ENCODE measurements around the gene FGGY.

The FGGY gene

DNA sequence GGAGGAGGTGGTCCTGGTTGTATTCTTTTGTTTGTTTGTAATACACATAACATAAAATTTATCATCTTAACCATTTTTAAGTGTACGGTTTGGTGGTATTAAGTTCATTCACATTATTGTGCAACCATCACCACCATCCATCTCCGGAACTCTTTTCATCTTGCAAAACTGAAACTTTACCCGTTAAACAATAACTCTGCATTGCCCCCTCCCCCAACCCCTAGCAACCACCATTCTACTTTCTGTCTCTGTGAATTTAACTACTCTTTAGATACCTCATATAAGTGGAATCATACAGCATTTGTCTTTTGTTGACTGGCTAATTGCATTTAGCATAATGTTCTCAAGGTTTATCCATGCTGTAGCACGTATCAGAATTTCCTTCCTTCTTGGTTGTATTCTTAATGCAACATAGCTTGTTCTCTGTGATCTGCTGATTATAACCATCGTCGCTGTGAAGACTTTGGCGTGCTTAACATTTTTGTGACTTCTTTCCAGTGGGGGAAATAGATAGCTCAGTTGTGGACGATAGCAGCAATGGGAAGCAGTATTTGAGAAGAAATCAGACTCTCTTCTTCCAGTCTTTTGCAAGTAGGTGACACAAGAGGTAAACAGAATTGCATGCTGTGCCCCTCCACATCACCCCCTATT is 400.4 kb downstream of the FGGY start:
- DNase-seq (ENCODE audit: low read depth): peak; percentile 89
- H3K4me3 ChIP-seq (ENCODE audit: low read depth, low read length): peak overlapping the region; percentile 70
- no peak for TF ChIP-seq POLR2A (IDR thresholded peaks at IDR 0.05; ENCODE audit: extremely low read depth, insufficient read length)
- TF ChIP-seq, protein P1, sequence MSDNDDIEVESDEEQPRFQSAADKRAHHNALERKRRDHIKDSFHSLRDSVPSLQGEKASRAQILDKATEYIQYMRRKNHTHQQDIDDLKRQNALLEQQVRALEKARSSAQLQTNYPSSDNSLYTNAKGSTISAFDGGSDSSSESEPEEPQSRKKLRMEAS (IDR thresholded peaks at IDR 0.05; ENCODE audit: low read depth, low read length): no peak
- TF ChIP-seq MYC (IDR thresholded peaks at IDR 0.05; ENCODE audit: low read depth, low read length): no peak; the same call in 1 of the 2 replicates
- TF ChIP-seq, protein P2, sequence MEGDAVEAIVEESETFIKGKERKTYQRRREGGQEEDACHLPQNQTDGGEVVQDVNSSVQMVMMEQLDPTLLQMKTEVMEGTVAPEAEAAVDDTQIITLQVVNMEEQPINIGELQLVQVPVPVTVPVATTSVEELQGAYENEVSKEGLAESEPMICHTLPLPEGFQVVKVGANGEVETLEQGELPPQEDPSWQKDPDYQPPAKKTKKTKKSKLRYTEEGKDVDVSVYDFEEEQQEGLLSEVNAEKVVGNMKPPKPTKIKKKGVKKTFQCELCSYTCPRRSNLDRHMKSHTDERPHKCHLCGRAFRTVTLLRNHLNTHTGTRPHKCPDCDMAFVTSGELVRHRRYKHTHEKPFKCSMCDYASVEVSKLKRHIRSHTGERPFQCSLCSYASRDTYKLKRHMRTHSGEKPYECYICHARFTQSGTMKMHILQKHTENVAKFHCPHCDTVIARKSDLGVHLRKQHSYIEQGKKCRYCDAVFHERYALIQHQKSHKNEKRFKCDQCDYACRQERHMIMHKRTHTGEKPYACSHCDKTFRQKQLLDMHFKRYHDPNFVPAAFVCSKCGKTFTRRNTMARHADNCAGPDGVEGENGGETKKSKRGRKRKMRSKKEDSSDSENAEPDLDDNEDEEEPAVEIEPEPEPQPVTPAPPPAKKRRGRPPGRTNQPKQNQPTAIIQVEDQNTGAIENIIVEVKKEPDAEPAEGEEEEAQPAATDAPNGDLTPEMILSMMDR (IDR thresholded peaks at IDR 0.05; ENCODE audit: low read depth, low read length): no peak

DNA sequence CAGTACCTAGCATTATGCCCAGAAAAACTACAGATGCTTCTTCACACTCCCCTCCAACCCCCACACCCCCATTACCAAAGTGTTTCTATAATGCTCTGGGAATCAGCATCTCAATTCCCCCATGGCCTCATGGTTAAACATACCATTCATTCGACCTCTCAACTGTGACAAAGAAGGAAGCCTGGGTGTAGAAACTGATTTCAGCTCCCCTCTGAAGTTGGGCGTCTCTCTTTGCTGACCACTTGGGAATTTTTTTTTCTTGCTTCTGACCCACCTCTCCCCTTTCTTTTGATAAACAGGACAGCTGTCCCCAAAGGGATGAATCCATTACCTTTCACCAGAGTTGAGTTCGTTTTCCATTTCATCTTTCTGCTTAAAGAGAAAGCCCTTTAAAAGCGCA is 401.5 kb downstream of the FGGY start:
- DNase-seq (ENCODE audit: low read depth): peak; percentile 69
- peak overlapping the region; percentile 70 for H3K4me3 ChIP-seq (ENCODE audit: low read depth, low read length)
- TF ChIP-seq POLR2A (IDR thresholded peaks at IDR 0.05; ENCODE audit: extremely low read depth, insufficient read length) (no peak), MYC (IDR thresholded peaks at IDR 0.05; ENCODE audit: low read depth, low read length) (no peak)
- TF ChIP-seq, protein P1 (IDR thresholded peaks at IDR 0.05; ENCODE audit: low read depth, low read length): no peak
- TF ChIP-seq, protein P2 (IDR thresholded peaks at IDR 0.05; ENCODE audit: low read depth, low read length): no peak

DNA sequence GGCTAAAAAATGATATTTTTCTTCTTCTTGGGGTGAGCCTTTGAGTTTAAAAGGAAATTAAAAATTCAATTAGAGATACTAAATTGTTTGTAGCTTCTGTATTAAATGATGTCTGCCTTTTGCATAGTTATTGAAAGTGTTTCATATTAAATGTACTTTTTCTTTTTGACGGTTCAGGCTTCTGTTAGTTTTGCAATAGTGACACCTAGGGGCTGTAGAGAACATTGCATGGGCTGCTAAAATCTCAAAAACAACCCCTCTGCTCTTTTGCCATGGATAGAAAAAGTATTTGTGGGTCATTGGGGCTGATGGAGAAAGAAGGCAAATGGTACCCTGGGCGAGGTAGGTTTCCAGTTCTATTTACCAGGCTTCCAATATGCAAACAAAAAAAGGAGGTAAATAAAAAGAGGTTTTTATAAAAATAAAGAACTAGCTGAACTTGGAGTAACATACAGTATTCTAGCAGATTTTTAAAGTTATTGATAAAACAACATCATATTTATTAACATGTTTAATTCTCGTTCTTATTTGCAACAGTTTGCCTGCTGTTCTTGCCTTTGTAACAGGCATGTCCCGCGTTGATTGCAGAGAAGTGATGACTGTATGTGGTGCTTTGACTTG is 402.4 kb downstream of the FGGY start:
- no peak for TF ChIP-seq MYC (IDR thresholded peaks at IDR 0.05; ENCODE audit: low read depth, low read length)
- TF ChIP-seq, protein P2 (IDR thresholded peaks at IDR 0.05; ENCODE audit: low read depth, low read length): peak; percentile 81
- DNase-seq (ENCODE audit: low read depth): peak; percentile 75
- peak overlapping the region; percentile 70 for H3K4me3 ChIP-seq (ENCODE audit: low read depth, low read length)

DNA sequence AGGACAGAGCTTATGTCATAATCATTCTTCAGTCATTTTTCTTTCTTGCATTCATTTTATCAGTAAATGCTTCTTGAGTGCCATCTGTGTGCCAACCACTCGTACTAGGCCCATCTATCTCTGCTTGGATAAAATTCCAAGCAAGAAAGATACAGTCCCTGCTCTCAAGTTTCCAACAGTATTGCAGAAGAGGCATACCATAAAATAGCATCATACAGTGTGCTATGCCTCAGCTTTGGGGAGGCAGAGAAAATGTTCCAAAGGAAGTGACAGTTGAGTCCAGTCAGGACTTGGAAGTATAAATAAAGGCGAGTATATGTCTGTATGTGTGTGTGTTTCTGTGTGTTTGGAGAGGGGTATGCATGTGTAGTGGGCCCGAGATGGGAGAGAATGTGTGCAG is 404.5 kb downstream of the FGGY start:
- TF ChIP-seq, protein P1 (IDR thresholded peaks at IDR 0.05; ENCODE audit: low read depth, low read length): no peak
- TF ChIP-seq, protein P2 (IDR thresholded peaks at IDR 0.05; ENCODE audit: low read depth, low read length): no peak
- TF ChIP-seq MYC (IDR thresholded peaks at IDR 0.05; ENCODE audit: low read depth, low read length) (no peak), POLR2A (IDR thresholded peaks at IDR 0.05; ENCODE audit: extremely low read depth, insufficient read length) (no peak)
- no peak for DNase-seq (ENCODE audit: low read depth)
- H3K4me3 ChIP-seq (ENCODE audit: low read depth, low read length): no peak overlapping the region

DNA sequence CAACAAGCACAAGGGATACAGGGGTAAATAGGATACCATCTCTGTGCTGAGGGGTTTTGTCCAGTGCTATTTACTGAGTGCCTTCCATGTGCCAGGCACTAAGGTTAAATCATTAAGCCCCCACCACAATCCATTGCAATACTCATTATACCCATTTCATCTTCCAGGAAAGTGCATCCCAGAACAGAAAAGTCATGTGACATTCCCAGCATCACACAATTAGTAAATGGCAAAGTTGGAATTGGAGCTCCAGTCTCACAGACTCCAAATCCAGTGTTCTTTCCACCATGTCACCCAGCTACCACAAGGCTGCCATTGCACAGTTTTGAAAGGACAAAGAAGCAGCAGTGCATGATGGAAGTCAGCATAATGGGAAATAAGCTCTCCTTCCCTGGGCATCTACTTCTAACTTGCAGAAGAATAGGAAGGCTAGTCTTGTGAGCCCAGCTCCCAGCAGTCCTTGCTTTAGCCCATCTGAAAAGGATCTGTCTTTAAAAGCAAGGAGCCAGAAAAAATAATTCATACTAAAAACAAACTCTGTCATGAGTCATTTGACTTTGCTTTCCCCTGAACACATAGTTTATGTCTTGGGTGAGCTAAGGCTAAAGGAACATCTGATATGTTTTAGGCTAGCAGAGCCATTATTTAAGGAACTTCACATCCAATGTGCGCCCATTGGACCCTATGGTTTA is 406.5 kb downstream of the FGGY start:
- DNase-seq (ENCODE audit: low read depth): no peak
- H3K4me3 ChIP-seq (ENCODE audit: low read depth, low read length): no peak overlapping the region
- TF ChIP-seq, protein P1 (IDR thresholded peaks at IDR 0.05; ENCODE audit: low read depth, low read length): no peak
- no peak for TF ChIP-seq POLR2A (IDR thresholded peaks at IDR 0.05; ENCODE audit: extremely low read depth, insufficient read length)
- TF ChIP-seq MYC (IDR thresholded peaks at IDR 0.05; ENCODE audit: low read depth, low read length): no peak
- TF ChIP-seq, protein P2 (IDR thresholded peaks at IDR 0.05; ENCODE audit: low read depth, low read length): no peak
